Keratinocyte (primary cell): ENCODE measurements around the gene PRR33. TPM values are rescaled to one million over a fixed set of nuclear protein-coding genes. Genes with fewer than 3 reads are reported as not detected.
"Not testable (repeated sequence)": the region's sequence is repeated elsewhere in the genome, so short reads cannot be mapped to it uniquely, and the experiment has no call there.

Experiments
- DNase-seq: peaks from one replicate; pipeline ENCODE4 v3.0.0-alpha.2; 2011; ENCODE audit warnings: low read depth, missing footprints, low spot score
- FAIRE-seq: peaks from 2 replicates; lab custom pipeline; 2011; peaks lifted over from hg19 to GRCh38; lab: Jason Lieb, UNC
- H2AFZ ChIP-seq: 2 replicates; pipeline ENCODE4 v1.6.0; 2012; ENCODE audit warnings: low read length, control low read depth, inconsistent platforms; ENCODE audit not compliant: control insufficient read depth
- H3K27ac ChIP-seq: 2 replicates; pipeline ENCODE4 v1.5.1; 2011; ENCODE audit warnings: low read length; ENCODE audit not compliant: control insufficient read depth, insufficient read depth
- H3K27me3 ChIP-seq: 3 replicates; pipeline ENCODE4 v1.6.0; 2011; ENCODE audit warnings: low read length; ENCODE audit not compliant: control insufficient read depth, insufficient read depth; ENCODE audit errors: extremely low read depth
- H3K36me3 ChIP-seq, 2 experiments: 2 replicates in 1 of 2; 3 replicates in 1 of 2; pipeline ENCODE4 v1.5.1; 2011; ENCODE audit warnings: low read length in 2 of 2, mild to moderate bottlenecking in 1 of 2; ENCODE audit not compliant: control insufficient read depth in 2 of 2, insufficient read depth in 2 of 2; ENCODE audit errors: extremely low read depth in 1 of 2
- H3K4me1 ChIP-seq: 3 replicates; pipeline ENCODE4 v1.5.1; 2011; ENCODE audit warnings: low read length; ENCODE audit not compliant: control insufficient read depth, insufficient read depth; ENCODE audit errors: extremely low read depth
- H3K4me2 ChIP-seq: 3 replicates; pipeline ENCODE4 v1.6.0; 2011; ENCODE audit warnings: low read depth, low read length; ENCODE audit not compliant: control insufficient read depth, insufficient read depth; ENCODE audit errors: extremely low read depth
- H3K4me3 ChIP-seq, 3 experiments: fragments of 200-600 bp in 1 of 3; sonication (generic) in 1 of 3; 2 replicates in 2 of 3; 3 replicates in 1 of 3; pipeline ENCODE4 v1.5.1; 2011 to 2016; ENCODE audit warnings: low read length in 3 of 3, mild to moderate bottlenecking in 3 of 3, control low read depth in 2 of 3, inconsistent platforms in 1 of 3, low read depth in 1 of 3, mixed read lengths in 1 of 3, mixed run types in 1 of 3, moderate library complexity in 1 of 3; ENCODE audit not compliant: control insufficient read depth in 2 of 3, insufficient read depth in 2 of 3; ENCODE audit errors: extremely low read depth in 1 of 3
- H3K79me2 ChIP-seq: 2 replicates; pipeline ENCODE4 v1.6.0; 2012; ENCODE audit warnings: low read length; ENCODE audit not compliant: control insufficient read depth, insufficient read depth
- H3K9ac ChIP-seq: 3 replicates; pipeline ENCODE4 v1.6.0; 2011; ENCODE audit warnings: low read length; ENCODE audit not compliant: control insufficient read depth, insufficient read depth; ENCODE audit errors: extremely low read depth
- H3K9me1 ChIP-seq: 3 replicates; pipeline ENCODE4 v1.6.0; 2011; ENCODE audit warnings: low read length; ENCODE audit not compliant: control insufficient read depth, insufficient read depth; ENCODE audit errors: extremely low read depth
- H3K9me3 ChIP-seq: 2 replicates; pipeline ENCODE4 v1.5.1; 2012; ENCODE audit warnings: low read depth, low read length; ENCODE audit not compliant: control insufficient read depth
- H4K20me1 ChIP-seq: 3 replicates; pipeline ENCODE4 v1.6.0; 2011; ENCODE audit warnings: low read length; ENCODE audit not compliant: control insufficient read depth, insufficient read depth; ENCODE audit errors: extremely low read depth
- EZH2 ChIP-seq: IDR thresholded peaks from one replicate; pipeline ENCODE4 v1.6.1; 2012; ENCODE audit warnings: inconsistent platforms, mild to moderate bottlenecking, low read length, moderate library complexity
- dilution Hi-C: fragments of 300-500 bp; cut with MboI; formaldehyde crosslinking; loops from one replicate; pipeline ENCODE4 v1.7.0; 2020; ENCODE audit warnings: low sequenced_read_pairs; ENCODE audit not compliant: extremely low pct_ligation_motif_present
- polyA plus RNA-seq, 5 experiments: library from polyadenylated mRNA; depleted of rRNA in 3 of 5; stranded (reverse) in 3 of 5; stranded (forward) in 1 of 5; unstranded in 1 of 5; fragments of >200 nt; gene quantifications; 1 replicate in 1 of 5; 2 replicates in 3 of 5; 3 replicates in 1 of 5; pipeline versions ENCODE4 v1.2.1 to v1.2.3, GENCODE V29; 2011 to 2012; ENCODE audit warnings: missing spikeins in 2 of 5, low read depth in 1 of 5, low replicate concordance in 1 of 5
- TF ChIP-seq, protein P1 (sequence below), 3 experiments: IDR thresholded peaks in 1 of 3; conservative IDR thresholded peaks in 1 of 3; optimal IDR thresholded peaks in 1 of 3; 2 replicates in 2 of 3; 3 replicates in 1 of 3; pipeline versions ENCODE3 to v1.5.1; 2011; ENCODE audit warnings: low read length in 3 of 3, mild to moderate bottlenecking in 3 of 3, moderate library complexity in 2 of 3, control low read depth in 1 of 3, inconsistent platforms in 1 of 3; ENCODE audit not compliant: insufficient read depth in 2 of 3; ENCODE audit errors: extremely low read depth in 1 of 3

The PRR33 gene
- polyA plus RNA-seq, 1 donor (not counting 4 experiments of a cell fraction or from before 2014, with no cell fraction given): not detected

DNA sequence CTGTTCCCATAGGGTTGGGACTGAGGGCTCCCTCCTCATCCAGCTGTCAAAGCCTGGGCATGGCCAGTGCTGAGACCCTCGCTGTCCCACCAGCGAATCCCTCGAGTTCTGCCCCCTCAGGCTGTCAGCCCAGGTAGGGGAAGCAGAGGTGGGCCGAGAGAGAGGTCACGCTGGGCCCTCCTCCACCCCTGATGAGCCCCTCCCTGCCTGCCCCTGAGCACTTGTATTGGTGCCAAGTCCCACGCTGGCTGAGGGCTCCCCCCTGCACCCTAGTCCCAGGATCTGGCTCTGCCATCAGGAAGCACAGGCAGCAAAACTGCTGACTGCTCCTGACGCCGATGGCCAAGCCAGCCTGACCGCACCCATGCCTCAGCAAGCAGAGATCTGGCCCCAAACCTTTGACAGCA, 3.3 kb downstream of the PRR33 start:
- Histone ChIP-seq H3K9me3 (no peaks in the 10 kb centered on the region), H2AFZ (no peak overlapping the region), H3K9me1 (no peaks in the 10 kb centered on the region), H4K20me1 (no peaks in the 10 kb centered on the region), H3K36me3 (no peaks in the 10 kb centered on the region), H3K27ac (no peak overlapping the region), H3K4me3 (no peak overlapping the region), H3K4me1 (no peaks in the 10 kb centered on the region), H3K9ac (no peak overlapping the region), H3K27me3 (peaks cover 3% of the 10 kb centered on the region), H3K79me2 (no peaks in the 10 kb centered on the region), H3K4me2 (no peak overlapping the region)
- dilution Hi-C loops: no loop called here
- FAIRE-seq (no peak), DNase-seq (no peak)
- TF ChIP-seq, protein P1, sequence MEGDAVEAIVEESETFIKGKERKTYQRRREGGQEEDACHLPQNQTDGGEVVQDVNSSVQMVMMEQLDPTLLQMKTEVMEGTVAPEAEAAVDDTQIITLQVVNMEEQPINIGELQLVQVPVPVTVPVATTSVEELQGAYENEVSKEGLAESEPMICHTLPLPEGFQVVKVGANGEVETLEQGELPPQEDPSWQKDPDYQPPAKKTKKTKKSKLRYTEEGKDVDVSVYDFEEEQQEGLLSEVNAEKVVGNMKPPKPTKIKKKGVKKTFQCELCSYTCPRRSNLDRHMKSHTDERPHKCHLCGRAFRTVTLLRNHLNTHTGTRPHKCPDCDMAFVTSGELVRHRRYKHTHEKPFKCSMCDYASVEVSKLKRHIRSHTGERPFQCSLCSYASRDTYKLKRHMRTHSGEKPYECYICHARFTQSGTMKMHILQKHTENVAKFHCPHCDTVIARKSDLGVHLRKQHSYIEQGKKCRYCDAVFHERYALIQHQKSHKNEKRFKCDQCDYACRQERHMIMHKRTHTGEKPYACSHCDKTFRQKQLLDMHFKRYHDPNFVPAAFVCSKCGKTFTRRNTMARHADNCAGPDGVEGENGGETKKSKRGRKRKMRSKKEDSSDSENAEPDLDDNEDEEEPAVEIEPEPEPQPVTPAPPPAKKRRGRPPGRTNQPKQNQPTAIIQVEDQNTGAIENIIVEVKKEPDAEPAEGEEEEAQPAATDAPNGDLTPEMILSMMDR (optimal IDR thresholded peaks at IDR 0.05 in 1 of 3, IDR thresholded peaks at IDR 0.05 in 1 of 3, conservative IDR thresholded peaks at IDR 0.05 in 1 of 3; ENCODE audit: extremely low read depth in 1 of 3, insufficient read depth in 2 of 3, low read length in 3 of 3): no peak
- TF ChIP-seq EZH2: no peak

DNA sequence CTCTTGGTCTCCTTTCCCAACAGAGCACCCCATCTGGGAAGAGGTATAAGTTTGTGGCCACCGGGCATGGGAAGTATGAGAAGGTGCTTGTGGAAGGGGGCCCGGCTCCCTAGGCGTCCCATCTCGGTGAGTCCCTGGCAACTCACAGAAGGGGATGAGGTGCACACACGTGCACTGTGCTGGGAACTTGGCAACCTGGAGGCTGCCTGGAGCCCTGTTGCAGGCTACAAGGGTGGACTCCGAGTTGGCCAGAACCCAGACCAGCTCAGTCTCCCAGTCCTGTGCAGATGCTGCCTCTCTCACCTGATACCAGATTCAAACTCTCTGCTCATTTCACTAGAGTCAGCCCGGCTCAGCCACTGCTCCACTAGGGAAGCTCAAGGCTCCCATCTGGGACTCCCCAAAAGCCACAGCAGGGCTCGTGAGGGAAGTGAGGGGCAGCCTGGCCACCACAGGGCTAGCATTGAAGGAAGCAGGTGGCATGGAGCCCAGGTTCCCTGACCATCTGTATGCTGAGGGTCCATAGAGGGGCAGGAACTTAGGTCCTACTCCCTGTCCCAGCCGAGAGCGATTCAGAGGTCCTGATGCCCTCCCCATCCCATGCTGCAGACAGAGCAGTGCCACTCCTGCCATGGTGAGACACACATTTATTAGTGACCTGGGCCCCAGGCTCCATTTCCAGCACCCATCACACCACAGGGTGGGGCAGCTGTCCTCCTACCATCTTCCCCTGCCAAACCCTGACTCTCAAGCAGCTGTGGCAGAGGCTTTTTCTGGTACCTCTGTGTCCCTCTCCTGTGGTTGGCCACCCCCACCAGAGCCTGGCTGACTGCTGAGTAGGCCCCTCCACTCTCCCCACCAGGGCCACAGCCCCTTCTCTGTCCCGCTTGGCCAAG, 4.0 kb downstream of the PRR33 start:
- Histone ChIP-seq H4K20me1 (no peaks in the 10 kb centered on the region), H3K4me1 (no peaks in the 10 kb centered on the region), H3K36me3 (no peaks in the 10 kb centered on the region), H3K27me3 (peaks cover 3% of the 10 kb centered on the region), H3K9ac (no peak overlapping the region), H3K9me3 (no peaks in the 10 kb centered on the region), H3K9me1 (no peaks in the 10 kb centered on the region), H3K4me2 (no peak overlapping the region), H3K4me3 (no peak overlapping the region), H3K27ac (no peak overlapping the region), H2AFZ (no peak overlapping the region), H3K79me2 (no peaks in the 10 kb centered on the region)
- no peak for DNase-seq
- no peak for FAIRE-seq
- dilution Hi-C loops: no loop called here
- TF ChIP-seq, protein P1 (optimal IDR thresholded peaks at IDR 0.05 in 1 of 3, IDR thresholded peaks at IDR 0.05 in 1 of 3, conservative IDR thresholded peaks at IDR 0.05 in 1 of 3; ENCODE audit: extremely low read depth in 1 of 3, insufficient read depth in 2 of 3, low read length in 3 of 3): no peak
- no peak for TF ChIP-seq EZH2

DNA sequence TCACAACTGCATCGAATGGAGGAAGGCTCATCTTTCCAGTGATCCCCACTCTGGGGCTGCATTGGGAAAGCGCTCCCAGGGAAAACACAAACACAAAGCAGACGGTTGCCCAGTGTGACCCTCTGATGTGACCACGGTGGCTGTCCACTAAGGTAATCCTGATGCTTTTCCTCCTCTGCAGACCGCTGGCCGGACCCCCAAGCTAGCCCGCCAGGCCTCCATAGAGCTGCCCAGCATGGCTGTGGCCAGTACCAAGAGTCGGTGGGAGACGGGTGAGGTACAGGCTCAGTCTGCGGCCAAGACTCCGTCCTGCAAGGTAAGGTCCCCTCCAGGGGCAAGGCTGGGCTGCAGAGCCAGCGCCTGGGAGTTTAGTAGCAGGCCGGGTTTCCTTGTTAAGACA, 5.1 kb downstream of the PRR33 start:
- H2AFZ ChIP-seq, H3K27me3 ChIP-seq, H3K4me2 ChIP-seq, H3K9me3 ChIP-seq, FAIRE-seq, H4K20me1 ChIP-seq, H3K36me3 ChIP-seq, dilution Hi-C loops, H3K9me1 ChIP-seq, DNase-seq, H3K4me3 ChIP-seq, H3K79me2 ChIP-seq, H3K27ac ChIP-seq, H3K9ac ChIP-seq, H3K4me1 ChIP-seq: not testable (repeated sequence)
